HUES48 (cell line): Measurements from ENCODE around the gene FAM236B.
"Not testable (repeated sequence)": the region's sequence is repeated elsewhere in the genome, so short reads cannot be mapped to it uniquely, and the experiment has no call there.

Experiments
- H3K27ac ChIP-seq: one replicate; pipeline ENCODE4 v1.7.0; 2013; ENCODE audit warnings: low read depth, low read length, inconsistent platforms
- H3K27me3 ChIP-seq: 2 replicates; pipeline ENCODE4 v1.6.1; 2013; ENCODE audit warnings: mild to moderate bottlenecking, low read length; ENCODE audit not compliant: control insufficient read depth, insufficient read depth
- H3K36me3 ChIP-seq: 2 replicates; pipeline ENCODE4 v1.6.1; 2013; ENCODE audit warnings: low read length; ENCODE audit not compliant: control insufficient read depth, insufficient read depth
- H3K4me1 ChIP-seq: 2 replicates; pipeline ENCODE4 v1.6.1; 2013; ENCODE audit warnings: mild to moderate bottlenecking, low read length; ENCODE audit not compliant: control insufficient read depth, insufficient read depth
- H3K4me3 ChIP-seq: 2 replicates; pipeline ENCODE4 v1.5.1; 2013; ENCODE audit warnings: mild to moderate bottlenecking, low read depth, low read length
- H3K9ac ChIP-seq: 2 replicates; pipeline ENCODE4 v1.6.1; 2013; ENCODE audit warnings: mild to moderate bottlenecking, low read depth, low read length, moderate library complexity
- H3K9me3 ChIP-seq: 2 replicates; pipeline ENCODE4 v1.6.1; 2013; ENCODE audit warnings: low read length; ENCODE audit not compliant: control insufficient read depth, insufficient read depth

The FAM236B gene

GRCh38 chrX:72748545-72748944, 33.9 kb downstream of the FAM236B start:
- H3K4me3 ChIP-seq, H3K27me3 ChIP-seq, H3K9me3 ChIP-seq, H3K36me3 ChIP-seq, H3K27ac ChIP-seq, H3K9ac ChIP-seq, H3K4me1 ChIP-seq: not testable (repeated sequence)

DNA sequence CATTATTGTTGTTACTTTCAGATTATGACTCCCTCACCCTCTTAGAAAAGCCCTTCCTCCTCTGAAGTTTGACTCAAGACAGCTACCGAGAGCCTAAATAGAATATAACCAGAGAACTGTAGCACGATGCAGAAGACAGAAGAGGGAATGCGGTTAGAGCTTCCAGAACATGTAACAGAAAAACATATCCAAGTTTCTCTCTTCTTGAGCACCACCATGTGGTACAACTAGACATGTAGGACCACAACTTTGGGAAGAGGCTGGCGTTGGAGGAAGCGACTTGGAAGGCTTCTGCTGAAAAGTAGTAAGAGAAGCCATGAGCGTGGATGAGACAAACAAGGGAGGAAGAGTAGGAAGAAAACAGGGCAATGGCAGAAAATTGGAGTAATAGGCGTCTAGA, 36.9 kb downstream of the FAM236B start:
- not testable (repeated sequence) for H3K9ac ChIP-seq, H3K4me3 ChIP-seq, H3K27ac ChIP-seq

DNA sequence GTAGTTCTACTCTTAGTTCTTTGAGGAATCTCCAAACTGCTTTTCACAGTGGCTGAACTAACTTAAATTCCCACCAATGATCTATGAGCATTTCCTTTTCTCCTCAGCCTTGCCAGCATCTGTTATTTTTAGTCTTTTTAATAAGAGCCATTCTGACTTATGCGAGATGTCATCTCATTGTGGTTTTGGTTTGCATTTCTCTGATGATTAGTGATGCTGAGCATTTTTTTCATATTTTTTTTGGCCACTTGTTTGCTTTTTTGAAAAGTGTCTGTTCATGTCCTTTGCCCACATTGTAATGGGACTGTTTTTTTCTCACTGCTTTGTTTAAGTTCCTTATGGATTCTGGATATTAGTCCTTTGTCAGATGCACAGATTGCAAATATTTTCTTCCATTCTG, 46.9 kb downstream of the FAM236B start:
- Histone ChIP-seq H3K27me3 (no peaks in the 10 kb centered on the region), H3K4me1 (peaks cover 16% of the 10 kb centered on the region; the same call in 1 of the 2 replicates), H3K9ac (no peak overlapping the region), H3K9me3 (peaks cover 15% of the 10 kb centered on the region; the same call in 1 of the 2 replicates), H3K27ac (no peak overlapping the region), H3K36me3 (no peaks in the 10 kb centered on the region), H3K4me3 (no peak overlapping the region)

More for the DNA sequence above, 36.9 kb downstream of the FAM236B start:
- H3K27me3 ChIP-seq, H3K9me3 ChIP-seq, H3K4me1 ChIP-seq, H3K36me3 ChIP-seq: not testable (repeated sequence)

DNA sequence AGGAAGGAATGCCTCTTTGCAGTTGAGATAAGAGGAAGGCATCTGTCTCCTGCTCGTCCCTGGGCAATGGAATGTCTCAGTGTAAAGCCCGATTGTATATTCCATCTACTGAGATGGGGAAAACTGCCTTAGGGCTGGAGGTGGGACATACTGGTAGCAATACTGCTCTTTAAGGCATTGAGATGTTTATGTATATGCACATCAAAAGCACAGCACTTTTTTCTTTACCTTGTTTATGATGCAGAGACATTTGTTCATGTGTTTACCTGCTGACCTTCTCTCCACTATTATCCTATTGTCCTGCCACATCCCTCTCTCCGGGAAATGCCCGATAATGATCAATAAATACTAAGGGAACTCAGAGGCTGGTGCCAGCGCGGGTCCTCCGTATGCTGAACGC, 48.8 kb downstream of the FAM236B start:
- H3K4me3 ChIP-seq, H3K9ac ChIP-seq, H3K27me3 ChIP-seq, H3K27ac ChIP-seq, H3K36me3 ChIP-seq: not testable (repeated sequence)
- peaks cover 16% of the 10 kb centered on the region; the same call in 1 of the 2 replicates for H3K4me1 ChIP-seq
- peaks cover 20% of the 10 kb centered on the region for H3K9me3 ChIP-seq
